H1 (cell line): ENCODE measurements around the gene CNDP2. TPM values are rescaled to one million over a fixed set of nuclear protein-coding genes. Genes with fewer than 3 reads are reported as not detected.

Source experiments
- RNF2 ChIP-seq: fragments of 200-900, 300-1000 bp; sonication (generic); IDR thresholded peaks from 2 replicates; pipeline ENCODE4 v1.7.1; 2016; ENCODE audit warnings: borderline replicate concordance, low read depth, mild to moderate bottlenecking, antibody characterized with exemption, low read length; ENCODE audit not compliant: poor library complexity, severe bottlenecking; ENCODE audit errors: missing control alignments
- SAP30 ChIP-seq: fragments of 300-600 bp; sonication (generic); IDR thresholded peaks from 2 replicates; pipeline ENCODE4 v1.7.1; 2012; ENCODE audit warnings: low read length, moderate library complexity, mild to moderate bottlenecking, inconsistent platforms; ENCODE audit not compliant: insufficient read depth, insufficient replicate concordance
- TAF7 ChIP-seq: optimal IDR thresholded peaks from 2 replicates; pipeline ENCODE3; 2011; ENCODE audit warnings: low read depth, mild to moderate bottlenecking, inconsistent platforms, low read length, moderate library complexity, borderline replicate concordance
- polyA plus RNA-seq, 7 experiments: library from polyadenylated mRNA; depleted of rRNA in 3 of 7; stranded (reverse) in 5 of 7; unstranded in 2 of 7; fragments of >200 nt in 5 of 7; fragments of 200-250 nt in 2 of 7; gene quantifications; 1 replicate in 5 of 7; 2 replicates in 1 of 7; 4 replicates in 1 of 7; pipeline versions ENCODE4 v1.2.1 to v1.2.3, GENCODE V29; 2011 to 2013; ENCODE audit warnings: missing spikeins in 2 of 7, mixed read lengths in 2 of 7
- total RNA-seq: library from RNA; stranded (reverse); fragmentation: NEBNext Ultra II Directional; extraction: Animal tissue kit (Norgen Biotek cat#: 25700); gene quantifications from 2 replicates; pipeline ENCODE4 v1.2.1, GENCODE V29; 2021

Gene CNDP2
- total and polyA plus RNA-seq, 2 of the 8 experiments (the other 6 are each of a cell fraction or from before 2014, with no cell fraction given): 71.8 to 243 TPM

DNA sequence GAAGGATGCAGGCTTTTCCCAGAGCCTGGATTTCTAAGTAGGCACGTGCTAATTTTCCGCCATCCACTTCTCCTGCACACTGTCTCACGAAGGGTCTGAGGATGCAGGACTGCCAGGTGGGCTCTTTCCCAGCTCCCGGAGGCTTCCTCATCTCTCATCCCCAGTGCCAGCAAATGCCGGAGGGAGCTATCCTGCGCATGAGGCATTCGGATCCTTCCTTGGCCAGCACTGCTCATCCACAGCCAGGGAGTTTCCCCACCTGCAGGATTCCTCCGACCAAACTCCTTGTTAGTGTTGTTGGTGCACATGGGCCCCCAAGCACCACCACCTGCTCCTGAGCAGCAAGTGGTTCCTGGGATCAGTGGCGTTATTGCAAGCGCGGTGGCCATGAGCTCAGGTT lies 43.1 kb downstream of the CNDP2 start (continued):
- TF ChIP-seq SAP30: no peak
- no peak for TF ChIP-seq TAF7
- no peak for TF ChIP-seq RNF2
